Vagina (tissue), 2 donors: ENCODE measurements around the gene FGF21.
A peak's percentile ranks its signal among the peaks of the same experiment; 100 is the strongest.

ENCODE experiments used
- POLR2A ChIP-seq, 2 donors: fragments of 450-650 bp; IDR thresholded peaks; one replicate each; pipeline ENCODE4 v1.6.1; 2017; ENCODE audit warnings: antibody characterized with exemption in 2 of 2, mild to moderate bottlenecking in 2 of 2, moderate library complexity in 2 of 2
- POLR2AphosphoS5 ChIP-seq, 2 donors: sonication (generic); formaldehyde crosslinking; IDR thresholded peaks; one replicate each; pipeline ENCODE4 v1.9.0; 2017; ENCODE audit warnings: antibody characterized with exemption in 2 of 2, mild to moderate bottlenecking in 2 of 2, low read depth in 1 of 2; ENCODE audit not compliant: insufficient read depth in 1 of 2
- TF ChIP-seq, protein P1 (sequence below), 3 experiments: fragments of 450-650 bp in 2 of 3; fragments of 200-600 bp in 1 of 3; sonication (generic) in 1 of 3; IDR thresholded peaks; one replicate each; pipeline ENCODE4 v1.5.1; 2017 to 2019; ENCODE audit warnings: antibody characterized with exemption in 3 of 3, mild to moderate bottlenecking in 2 of 3, moderate library complexity in 2 of 3

DNA sequence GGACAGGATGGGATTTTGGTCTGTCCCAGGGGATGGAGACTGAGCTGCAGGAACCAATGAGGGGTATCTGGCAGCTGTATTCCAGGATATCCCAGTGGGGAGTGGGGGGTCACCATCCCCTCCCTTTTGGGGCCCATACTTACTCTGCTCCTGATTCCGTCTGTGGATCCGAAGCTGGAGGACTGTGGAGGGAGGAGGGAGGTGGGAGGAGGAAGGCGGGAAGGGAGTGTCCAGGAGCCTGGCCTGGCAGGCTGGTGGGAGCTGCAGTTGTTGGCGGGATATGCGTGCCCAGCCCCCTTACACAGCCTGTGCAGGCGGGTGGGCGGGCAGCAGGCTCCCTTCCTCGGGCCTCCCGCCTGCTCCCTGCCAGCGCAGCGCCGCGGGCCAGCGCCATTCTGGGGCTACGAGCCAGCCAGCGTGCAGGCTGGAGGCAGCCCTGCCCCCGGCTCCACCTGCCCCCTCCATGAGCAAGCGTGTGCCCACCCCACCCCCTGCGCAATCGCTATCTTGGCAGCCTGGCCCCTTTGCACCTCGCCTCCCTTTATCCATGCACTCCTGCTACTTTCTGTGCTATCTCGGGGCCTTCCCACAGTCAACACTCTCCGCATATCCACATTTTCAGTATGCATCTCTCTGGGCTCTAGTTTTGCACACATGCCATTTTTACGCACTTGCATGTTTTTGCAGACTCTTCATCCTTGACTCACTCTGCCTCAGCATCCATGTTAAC is 38.6 kb upstream of the FGF21 start:
- no peak for TF ChIP-seq POLR2A (IDR thresholded peaks at IDR 0.05)
- TF ChIP-seq, protein P1, sequence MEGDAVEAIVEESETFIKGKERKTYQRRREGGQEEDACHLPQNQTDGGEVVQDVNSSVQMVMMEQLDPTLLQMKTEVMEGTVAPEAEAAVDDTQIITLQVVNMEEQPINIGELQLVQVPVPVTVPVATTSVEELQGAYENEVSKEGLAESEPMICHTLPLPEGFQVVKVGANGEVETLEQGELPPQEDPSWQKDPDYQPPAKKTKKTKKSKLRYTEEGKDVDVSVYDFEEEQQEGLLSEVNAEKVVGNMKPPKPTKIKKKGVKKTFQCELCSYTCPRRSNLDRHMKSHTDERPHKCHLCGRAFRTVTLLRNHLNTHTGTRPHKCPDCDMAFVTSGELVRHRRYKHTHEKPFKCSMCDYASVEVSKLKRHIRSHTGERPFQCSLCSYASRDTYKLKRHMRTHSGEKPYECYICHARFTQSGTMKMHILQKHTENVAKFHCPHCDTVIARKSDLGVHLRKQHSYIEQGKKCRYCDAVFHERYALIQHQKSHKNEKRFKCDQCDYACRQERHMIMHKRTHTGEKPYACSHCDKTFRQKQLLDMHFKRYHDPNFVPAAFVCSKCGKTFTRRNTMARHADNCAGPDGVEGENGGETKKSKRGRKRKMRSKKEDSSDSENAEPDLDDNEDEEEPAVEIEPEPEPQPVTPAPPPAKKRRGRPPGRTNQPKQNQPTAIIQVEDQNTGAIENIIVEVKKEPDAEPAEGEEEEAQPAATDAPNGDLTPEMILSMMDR (IDR thresholded peaks at IDR 0.05), result no peak
- peak in 1 of 2 donors; percentile 50 for TF ChIP-seq POLR2AphosphoS5 (IDR thresholded peaks at IDR 0.05; ENCODE audit: insufficient read depth in 1 of 2, low read depth in 1 of 2)
